HG02870 (cell line): ENCODE measurements around the gene DHRS7B.
A peak's percentile ranks its signal among the peaks of the same experiment; 100 is the strongest.
"Not testable (repeated sequence)": the region's sequence is repeated elsewhere in the genome, so short reads cannot be mapped to it uniquely, and the experiment has no call there.

Experiments
- ATAC-seq: cut with Tn5 transposase; IDR thresholded peaks from one replicate; pipeline ENCODE4 v1.9.1; 2021; ENCODE audit warnings: mild to moderate bottlenecking, moderate library complexity; ENCODE audit not compliant: unreplicated experiment

Gene DHRS7B

DNA sequence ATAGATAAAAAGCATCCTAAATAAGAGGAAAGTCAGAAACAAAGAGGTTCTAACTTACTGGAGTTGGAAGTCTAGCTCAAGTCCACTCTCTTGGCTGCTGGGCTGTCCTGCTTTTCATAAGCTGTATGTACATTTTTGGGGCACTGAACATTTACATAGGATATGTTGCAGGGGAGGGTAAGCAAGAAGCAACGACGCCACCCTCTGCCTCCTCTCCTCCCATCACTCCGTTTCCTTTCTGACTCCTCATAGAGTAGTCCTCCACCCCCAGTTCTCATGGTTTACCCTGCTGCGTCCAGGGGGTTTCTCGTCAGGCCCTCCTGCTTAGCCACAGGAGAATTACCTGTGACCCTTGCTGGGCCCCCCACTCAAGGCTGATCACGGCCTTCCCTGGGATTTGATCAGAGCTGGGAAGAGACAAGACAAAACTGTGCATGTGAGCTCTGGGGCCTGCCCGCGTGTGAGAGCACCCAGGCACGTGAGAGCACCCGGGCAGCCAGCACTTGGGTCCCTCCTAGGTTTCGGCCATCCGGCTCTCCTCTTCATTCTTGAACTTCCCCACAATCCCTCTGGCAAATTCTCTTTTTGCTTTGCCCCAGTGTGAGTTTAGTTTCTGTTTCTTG lies 50.1 kb downstream of the DHRS7B start:
- ATAC-seq = no peak

GRCh38 chr17:21177401-21177800 lies 50.6 kb downstream of the DHRS7B start:
- no peak for ATAC-seq

DNA sequence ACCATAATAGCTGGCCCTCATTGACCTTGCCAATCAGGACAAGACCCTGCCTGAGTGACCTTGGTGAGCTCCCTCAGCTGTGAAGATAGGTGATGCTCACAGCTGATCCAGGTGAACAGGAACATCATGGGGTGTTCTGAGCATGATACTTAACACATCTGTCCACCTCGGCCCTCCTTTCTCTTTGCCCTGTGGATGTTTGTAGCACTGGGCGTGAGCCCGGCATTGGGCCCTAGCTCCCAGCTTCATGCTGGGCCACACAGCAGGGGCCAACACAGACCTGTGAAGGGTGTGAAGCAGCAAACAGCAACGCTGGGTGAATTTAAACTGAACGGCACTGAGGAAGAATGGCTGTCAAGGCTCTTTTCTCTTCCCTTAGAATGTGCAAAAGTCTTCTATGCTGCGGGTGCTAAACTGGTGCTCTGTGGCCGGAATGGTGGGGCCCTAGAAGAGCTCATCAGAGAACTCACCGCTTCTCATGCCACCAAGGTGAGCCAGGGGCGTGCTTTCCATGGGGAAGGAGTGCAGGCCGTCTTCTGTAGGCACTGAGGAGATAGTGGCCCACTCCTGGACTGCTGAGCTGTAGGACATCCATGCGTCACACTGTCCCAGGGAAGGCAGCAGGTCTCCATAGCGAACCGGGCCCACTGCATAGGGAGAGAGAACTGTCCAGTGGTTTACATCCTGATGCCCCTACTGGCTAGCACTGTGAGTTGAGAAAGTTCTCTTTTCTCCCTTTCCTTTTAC lies 51.3 kb downstream of the DHRS7B start:
- ATAC-seq = no peak

GRCh38 chr17:21183468-21183867 lies 56.7 kb downstream of the DHRS7B start:
- ATAC-seq = no peak

DNA sequence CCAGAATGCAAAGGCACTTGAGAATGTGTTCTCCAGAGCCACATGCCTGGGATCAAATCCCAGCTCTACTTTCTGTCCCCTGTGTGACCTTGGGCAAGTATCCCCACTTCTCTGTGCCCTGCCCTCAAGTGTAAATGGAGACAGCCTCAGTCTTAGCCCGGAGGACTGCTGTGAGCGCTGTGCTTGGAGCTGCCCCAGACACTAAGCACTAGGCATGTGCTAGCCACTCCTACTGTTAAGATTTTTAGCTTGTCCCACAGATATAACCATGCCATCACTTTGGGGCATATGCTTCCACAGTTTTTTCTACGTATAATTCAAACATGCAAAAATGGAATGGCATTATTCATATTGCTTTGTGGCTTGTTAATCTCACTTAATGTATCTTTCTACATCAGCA lies 57.8 kb downstream of the DHRS7B start:
- no peak for ATAC-seq

- no peak for ATAC-seq
Observed at GRCh38 chr17:21185061-21185460, 58.3 kb downstream of the DHRS7B start.

GRCh38 chr17:21186399-21187187 lies 59.8 kb downstream of the DHRS7B start:
- ATAC-seq = no peak

DNA sequence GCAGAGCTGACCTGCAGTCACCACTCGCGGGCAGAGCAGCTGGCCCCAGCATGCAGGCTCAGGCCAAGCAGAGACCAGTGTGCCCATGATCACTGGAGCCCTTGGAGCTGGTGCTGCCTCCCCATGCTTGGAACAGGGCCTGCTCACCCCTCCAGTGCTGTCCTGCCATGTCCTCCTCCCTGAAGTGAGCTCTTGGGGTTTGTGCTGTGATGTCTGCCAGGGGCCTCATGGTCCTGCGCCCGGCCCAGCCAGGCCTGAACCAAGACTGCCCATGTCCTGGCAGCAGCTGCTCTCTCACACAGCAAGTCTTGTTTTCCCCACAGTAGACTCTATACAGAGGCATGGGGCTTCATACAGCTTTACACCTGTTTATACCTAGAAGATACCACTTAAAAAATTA lies 62.6 kb downstream of the DHRS7B start:
- ATAC-seq = no peak

DNA sequence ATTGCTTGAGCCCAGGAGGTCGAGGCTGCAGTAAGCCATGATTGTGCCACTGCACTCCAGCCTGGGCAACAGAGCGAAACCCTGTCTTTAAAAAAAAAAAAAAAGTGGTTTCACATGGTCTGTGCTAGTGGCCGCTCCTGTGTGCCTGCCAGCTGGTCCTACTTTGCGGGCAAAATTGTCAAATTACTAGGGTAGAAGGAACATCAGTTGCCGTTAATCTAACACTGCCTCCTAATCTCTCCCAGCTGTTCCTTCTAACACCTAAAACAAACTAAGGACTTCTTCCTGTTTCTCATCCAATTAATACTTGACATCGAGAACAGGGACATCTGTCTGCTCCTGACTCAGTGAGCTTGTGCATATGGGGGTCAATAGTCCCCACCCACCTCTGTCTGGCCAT lies 63.3 kb downstream of the DHRS7B start:
- no peak for ATAC-seq

- ATAC-seq = no peak
Observed at GRCh38 chr17:21191698-21192097, 64.9 kb downstream of the DHRS7B start.

DNA sequence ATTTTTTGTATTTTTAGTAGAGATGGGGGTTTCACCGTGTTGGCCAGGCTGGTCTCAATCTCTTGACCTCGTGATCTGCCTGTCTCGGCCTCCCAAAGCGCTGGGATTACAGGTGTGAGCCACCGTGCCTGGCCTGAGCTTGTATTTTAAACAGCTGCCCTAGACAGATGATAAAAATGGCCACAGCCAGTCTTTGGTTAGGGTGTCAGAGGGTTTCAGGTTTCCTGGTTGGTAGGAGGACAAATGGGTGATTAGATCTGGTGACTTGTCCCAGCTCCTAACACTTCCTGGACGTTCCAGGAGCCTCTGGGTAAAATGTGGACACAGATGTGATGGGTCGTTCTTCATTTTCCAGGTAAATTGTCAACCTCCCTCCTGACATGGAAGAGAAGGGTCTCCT lies 65.7 kb downstream of the DHRS7B start:
- ATAC-seq = not testable (repeated sequence)

DNA sequence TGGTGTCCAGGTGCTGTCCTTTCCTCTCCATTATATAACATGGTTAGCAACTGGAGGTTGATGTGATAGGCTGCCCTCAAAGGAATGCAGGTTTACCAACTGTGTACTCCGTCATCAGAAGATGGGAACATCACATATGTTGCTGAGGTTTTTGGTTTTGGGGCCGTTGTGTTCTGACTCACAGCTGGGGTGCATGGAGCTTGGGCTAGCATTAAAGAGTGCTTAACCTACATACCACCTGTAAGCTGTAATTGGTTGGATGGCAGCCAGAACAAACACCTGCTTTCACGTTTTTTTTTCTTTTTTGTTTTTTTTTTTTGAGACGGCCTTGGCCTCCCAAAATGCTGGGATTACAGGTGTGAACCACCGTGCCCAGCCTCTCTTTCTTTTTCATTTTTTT lies 66.3 kb downstream of the DHRS7B start:
- ATAC-seq = peak; percentile 59

GRCh38 chr17:21194226-21194625 lies 67.5 kb downstream of the DHRS7B start:
- ATAC-seq = no peak

DNA sequence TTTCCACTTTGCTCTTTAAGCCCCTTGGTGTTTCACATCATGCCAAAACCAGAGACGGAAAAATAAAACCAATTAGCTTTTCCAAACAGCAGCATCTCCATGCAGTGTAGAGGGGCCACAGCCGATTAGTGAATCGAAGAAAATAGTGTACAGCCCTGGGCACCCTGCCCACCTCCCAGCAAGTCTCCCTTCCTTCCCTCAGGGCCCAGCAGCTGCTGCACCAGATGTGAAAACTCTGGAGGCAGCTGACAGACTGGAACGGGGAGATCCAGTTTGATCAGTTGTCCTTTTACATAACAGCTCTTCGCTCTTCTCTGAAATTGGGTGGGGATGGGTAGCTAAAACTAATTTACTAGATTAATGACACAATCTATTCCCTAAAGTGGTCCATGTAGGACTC lies 67.9 kb downstream of the DHRS7B start:
- ATAC-seq = no peak

DNA sequence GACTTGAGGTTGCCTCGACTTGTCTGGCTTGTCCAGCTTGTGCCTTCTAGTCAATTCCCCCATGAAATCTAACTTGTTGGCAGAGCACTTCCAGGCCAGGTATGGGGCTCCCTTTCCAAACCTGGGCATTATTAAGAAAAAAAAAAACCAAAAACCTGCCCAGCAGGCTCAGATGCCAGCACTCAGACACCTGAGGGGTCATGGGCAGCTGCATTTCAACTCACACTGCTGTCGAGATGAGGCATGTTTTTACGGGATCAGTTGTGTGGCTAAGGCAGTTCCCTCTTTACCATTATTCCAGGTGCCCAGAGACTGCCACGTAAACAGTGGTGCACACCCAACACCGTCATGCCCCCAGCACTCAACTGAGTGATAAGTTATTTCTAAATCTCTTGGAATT lies 69.4 kb downstream of the DHRS7B start:
- ATAC-seq = no peak

- ATAC-seq = no peak
Observed at GRCh38 chr17:21198411-21198810, 71.6 kb downstream of the DHRS7B start.

DNA sequence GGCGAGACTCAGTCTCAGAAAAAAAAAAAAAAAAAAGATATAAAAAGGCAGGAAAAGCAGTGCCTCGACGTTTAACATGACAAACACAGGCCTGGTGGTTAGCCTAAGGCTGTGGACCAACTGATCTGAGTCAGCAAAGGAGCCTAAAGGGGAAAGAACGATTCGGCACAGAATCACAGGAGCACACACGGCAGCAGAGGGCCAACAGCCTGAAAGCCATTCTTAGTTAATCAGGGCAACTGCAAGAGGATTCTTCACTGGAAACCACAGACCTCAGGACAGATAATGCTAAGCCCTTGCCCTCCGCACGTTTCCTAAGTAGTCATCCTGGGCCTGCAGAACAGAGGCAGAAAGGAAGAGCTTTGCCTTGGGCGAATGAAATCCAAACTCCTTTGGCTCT lies 72.5 kb downstream of the DHRS7B start:
- no peak for ATAC-seq

GRCh38 chr17:21199856-21200255 lies 73.1 kb downstream of the DHRS7B start:
- ATAC-seq = peak; percentile 70

DNA sequence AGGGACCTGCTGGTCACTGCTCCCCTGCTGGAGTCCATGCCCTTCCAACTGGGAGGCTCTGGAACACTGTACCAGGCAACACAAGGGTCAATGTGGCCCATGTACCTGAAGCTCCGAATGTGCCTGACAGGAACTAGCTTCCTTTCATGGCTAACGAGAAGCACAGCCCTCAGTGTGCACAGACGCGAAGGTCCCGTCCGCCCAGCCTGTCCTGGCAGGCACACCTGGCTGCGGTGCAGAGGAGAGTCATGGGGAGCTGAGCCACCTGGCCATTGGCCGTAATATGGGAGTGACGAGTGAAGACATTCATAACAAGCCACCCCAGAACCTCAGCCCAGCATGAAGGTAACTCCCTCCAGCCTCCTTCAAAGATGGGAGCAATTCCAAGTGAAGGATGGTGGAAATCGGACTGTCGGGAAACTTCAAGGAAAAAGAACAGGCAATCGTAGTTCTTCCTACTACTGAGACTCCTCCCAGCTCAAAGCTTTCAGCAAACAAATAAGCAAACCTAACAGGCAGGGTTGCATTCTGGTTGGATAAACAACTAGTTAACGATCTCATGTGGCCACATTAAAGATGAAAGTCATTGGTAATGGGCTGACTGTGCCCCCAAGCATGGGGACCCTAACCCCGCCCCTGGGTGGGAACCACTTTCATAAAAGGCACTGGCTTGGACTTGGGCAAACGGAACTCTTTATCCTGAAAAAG lies 74.0 kb downstream of the DHRS7B start:
- ATAC-seq = no peak

DNA sequence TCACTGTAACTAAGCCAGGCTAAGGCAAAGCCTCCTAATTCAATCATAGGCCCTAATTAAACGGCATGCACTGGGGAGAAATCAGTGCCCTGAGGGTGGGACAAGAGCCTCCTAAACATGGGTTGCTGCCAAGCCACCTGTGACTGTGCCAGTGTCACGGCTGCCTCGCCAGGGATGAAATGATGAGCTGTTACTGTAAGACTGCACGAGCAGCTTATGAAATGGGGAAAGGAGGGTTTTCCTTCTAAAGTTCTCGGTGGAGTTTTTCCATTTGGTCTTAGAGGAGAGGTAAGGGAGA lies 74.5 kb downstream of the DHRS7B start:
- no peak for ATAC-seq

DNA sequence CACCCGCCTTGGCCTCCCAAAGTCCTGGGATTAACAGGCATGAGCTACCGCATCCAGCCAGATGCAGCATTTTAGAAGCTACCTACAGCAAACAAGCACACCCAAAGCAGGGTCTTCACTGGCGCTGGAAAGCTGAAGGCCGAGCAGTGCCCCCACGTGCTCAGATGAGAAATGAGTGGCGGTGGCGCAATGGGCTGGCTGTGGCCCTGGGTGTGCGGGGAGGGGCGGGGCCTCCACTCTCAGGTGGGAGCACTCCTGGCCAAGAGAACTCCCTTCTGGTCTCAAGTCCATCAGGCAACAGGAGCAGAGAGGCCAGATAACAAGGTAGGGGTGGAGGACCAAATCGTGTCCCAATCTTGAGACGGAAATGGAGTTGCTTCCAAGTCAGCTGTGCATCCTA lies 75.1 kb downstream of the DHRS7B start:
- ATAC-seq = no peak

- no peak for ATAC-seq
Observed at GRCh38 chr17:21202512-21202911, 75.7 kb downstream of the DHRS7B start.
